Gastroesophageal sphincter (tissue), 3 donors: ENCODE data around the gene CEP112.

Experiments used
- CTCF ChIP-seq, 4 experiments: fragments of 200-600 bp in 2 of 4; fragments of 450-650 bp in 2 of 4; sonication (generic) in 1 of 4; IDR thresholded peaks; one replicate each; pipeline ENCODE4 v1.5.1; 2017 to 2019; ENCODE audit warnings: antibody characterized with exemption in 4 of 4, mild to moderate bottlenecking in 2 of 4, moderate library complexity in 2 of 4
- EP300 ChIP-seq: sonication (generic); formaldehyde crosslinking; IDR thresholded peaks from one replicate; pipeline ENCODE4 v1.6.1; 2017; ENCODE audit warnings: antibody characterized with exemption, mild to moderate bottlenecking
- POLR2A ChIP-seq, 2 donors: fragments of 450-650 bp; IDR thresholded peaks; one replicate each; pipeline ENCODE4 v1.6.1; 2017; ENCODE audit warnings: antibody characterized with exemption in 2 of 2, mild to moderate bottlenecking in 2 of 2, moderate library complexity in 1 of 2

GRCh38 chr17:66178642-66179041 is 13.3 kb downstream of the CEP112 start:
- TF ChIP-seq CTCF (IDR thresholded peaks at IDR 0.05) (no peak), POLR2A (IDR thresholded peaks at IDR 0.05) (no peak), EP300 (no peak)
